GM10248 (cell line): ENCODE data around the gene ROR2.

Experiments used
- CTCF ChIA-PET: fragments of 300-600 bp; sonication (Branson Sonifier 250); formaldehyde crosslinking; extraction: SDS; loops from one replicate; lab custom pipeline; 2021; ENCODE audit warnings: antibody characterized with exemption; lab: Yijun Ruan, JAX
- POLR2A ChIA-PET: fragments of 350-650 bp; sonication (Branson Sonifier 250); formaldehyde crosslinking; extraction: SDS; loops from one replicate; lab custom pipeline; 2020; ENCODE audit warnings: antibody characterized with exemption; lab: Yijun Ruan, JAX
- DNase-seq: peaks from one replicate; pipeline ENCODE4 v3.0.0; 2012; ENCODE audit errors: extremely low spot score
- TF ChIP-seq, protein P1 (sequence below): IDR thresholded peaks from 2 replicates; pipeline ENCODE4 v1.5.1; 2012; ENCODE audit warnings: mild to moderate bottlenecking, low read depth; ENCODE audit errors: extremely low read depth, missing control alignments, control extremely low read depth

Gene ROR2

GRCh38 chr9:91771864-91772263, 178.2 kb downstream of the ROR2 start:
- DNase-seq, result no peak
- TF ChIP-seq, protein P1, sequence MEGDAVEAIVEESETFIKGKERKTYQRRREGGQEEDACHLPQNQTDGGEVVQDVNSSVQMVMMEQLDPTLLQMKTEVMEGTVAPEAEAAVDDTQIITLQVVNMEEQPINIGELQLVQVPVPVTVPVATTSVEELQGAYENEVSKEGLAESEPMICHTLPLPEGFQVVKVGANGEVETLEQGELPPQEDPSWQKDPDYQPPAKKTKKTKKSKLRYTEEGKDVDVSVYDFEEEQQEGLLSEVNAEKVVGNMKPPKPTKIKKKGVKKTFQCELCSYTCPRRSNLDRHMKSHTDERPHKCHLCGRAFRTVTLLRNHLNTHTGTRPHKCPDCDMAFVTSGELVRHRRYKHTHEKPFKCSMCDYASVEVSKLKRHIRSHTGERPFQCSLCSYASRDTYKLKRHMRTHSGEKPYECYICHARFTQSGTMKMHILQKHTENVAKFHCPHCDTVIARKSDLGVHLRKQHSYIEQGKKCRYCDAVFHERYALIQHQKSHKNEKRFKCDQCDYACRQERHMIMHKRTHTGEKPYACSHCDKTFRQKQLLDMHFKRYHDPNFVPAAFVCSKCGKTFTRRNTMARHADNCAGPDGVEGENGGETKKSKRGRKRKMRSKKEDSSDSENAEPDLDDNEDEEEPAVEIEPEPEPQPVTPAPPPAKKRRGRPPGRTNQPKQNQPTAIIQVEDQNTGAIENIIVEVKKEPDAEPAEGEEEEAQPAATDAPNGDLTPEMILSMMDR, result no peak
- ChIA-PET CTCF (interaction anchor here (0.9 to 2.6 kb wide), 4 partner anchors 10 to 184 kb away, joined by 3 to 11 read pairs (median 4); no protein-coding TSS in a partner anchor), POLR2A (no interaction called here)

- CTCF ChIA-PET, result interaction anchor here (0.9 to 2.6 kb wide), 4 partner anchors 9 to 185 kb away, joined by 3 to 11 read pairs (median 5); no protein-coding TSS in a partner anchor
- TF ChIP-seq, protein P1, result no peak
- no peak for DNase-seq
- POLR2A ChIA-PET, result no interaction called here
Measured at GRCh38 chr9:91771027-91771426, 179.0 kb downstream of the ROR2 start.

DNA sequence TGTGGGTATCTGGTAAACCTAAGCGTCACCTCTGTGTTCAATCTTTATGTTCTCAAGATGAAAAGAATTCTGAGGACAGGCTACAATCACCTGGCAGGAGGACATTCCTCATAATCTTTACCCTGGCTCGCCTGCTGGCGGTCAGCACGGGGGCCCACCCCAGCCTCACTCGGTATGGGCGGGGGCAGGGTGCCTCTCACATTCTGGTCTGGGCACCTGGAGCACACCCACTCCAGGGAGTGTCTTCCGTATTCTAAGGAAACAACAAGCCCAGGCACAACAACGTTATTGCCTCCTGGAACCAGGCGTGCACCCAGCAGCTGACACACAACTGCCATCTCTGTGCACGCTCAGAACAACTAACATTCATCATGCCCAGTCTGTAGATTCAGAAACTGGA, 179.8 kb downstream of the ROR2 start:
- ChIA-PET POLR2A (no interaction called here), CTCF (interaction anchor here (1.4 to 2.6 kb wide), 3 partner anchors 8 to 14 kb away, joined by 5 to 11 read pairs (median 5); no protein-coding TSS in a partner anchor)
- TF ChIP-seq, protein P1, result no peak
- DNase-seq, result no peak

DNA sequence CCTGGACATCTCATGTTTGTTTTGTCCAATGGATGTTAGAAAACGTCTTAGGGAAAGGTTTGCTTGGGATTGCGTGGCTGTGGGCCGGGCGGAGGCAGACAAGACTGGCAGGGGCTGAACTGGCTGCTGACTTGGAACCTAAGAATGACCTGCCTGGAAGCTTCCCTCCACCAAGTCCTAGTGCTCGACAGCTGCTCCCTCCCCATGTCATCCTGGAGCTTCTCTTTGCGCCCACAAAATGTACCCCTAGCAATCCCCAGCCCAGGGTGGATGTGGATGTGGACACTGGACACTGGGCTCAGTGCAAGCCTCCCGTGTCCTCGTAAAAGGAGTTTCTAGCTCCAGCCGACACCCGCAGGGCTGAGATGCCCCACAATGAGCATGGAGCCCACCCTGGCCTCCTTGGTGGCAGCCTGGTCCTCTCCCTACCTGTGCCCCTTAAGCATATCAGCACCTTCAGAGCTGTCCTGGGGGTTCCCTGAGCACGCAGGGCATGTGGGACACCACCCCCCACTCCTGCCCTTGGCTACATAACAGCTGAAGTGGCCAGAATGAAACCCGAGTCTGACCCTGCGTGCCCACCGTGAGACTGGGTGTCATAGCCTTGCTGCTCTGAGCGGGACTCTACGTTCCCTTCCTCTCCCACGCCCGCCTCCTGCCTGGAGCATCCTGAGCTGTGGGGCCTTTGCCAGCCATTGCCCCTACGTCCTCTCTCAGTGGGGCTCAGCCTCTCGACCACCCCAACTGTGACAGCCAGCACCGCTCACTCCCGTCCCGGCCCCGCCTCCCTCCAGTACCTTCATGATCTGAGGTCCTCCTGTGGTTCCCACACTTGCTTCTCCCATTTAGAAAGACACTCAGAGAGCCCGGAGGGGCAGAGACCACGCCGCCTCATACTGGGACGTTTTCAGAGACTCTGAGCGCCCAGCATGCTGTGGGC, 180.8 kb downstream of the ROR2 start:
- TF ChIP-seq, protein P1, result no peak
- ChIA-PET POLR2A (no interaction called here), CTCF (no interaction called here)
- peak; percentile 3 for DNase-seq

- POLR2A ChIA-PET, result no interaction called here
- TF ChIP-seq, protein P1, result no peak
- DNase-seq, result peak; percentile 2
- CTCF ChIA-PET, result no interaction called here
Measured at GRCh38 chr9:91768507-91768906, 181.5 kb downstream of the ROR2 start.

DNA sequence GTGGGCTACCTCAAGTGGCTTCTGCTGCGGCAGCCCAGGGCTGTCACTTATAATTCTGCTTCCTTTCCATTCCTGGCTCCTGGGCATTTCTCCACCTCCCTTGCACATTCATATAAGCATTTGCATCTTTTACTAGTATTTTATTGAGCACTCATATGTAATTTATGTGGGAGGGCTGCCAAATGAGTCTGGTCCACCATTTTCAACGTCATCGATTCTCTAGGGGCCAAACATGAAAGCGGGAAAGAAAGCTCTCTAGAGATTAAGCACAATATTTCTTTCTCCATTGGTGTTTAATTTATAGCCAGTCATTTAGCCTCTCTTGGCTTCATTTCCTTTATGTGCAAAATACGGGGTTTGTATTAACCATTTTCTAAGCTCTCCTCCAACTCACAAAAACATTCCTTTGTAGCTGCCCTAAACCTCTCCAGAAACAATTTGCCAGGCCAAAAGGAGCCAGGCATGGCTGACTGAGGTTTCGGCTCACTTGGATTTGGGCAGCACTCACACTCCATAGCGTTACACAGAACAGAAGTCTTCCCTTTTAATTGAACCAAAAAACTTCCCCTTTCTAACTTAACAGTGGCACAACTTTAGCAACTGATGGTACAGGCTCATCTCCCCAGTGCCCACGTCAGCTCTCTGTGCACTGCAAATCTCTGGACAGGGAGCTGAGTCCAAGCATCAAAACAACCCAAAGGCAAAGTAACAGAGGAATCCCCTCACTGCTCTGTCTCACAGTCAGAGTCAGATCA, 183.5 kb downstream of the ROR2 start:
- TF ChIP-seq, protein P1, result no peak
- ChIA-PET POLR2A (no interaction called here), CTCF (interaction anchor here (0.9 to 2.2 kb wide), 7 partner anchors 8 to 851 kb away, joined by 3 to 9 read pairs (median 4); no protein-coding TSS in a partner anchor)
- DNase-seq, result no peak
